ENCODE measurements around the gene ADAMTSL1.

DNA sequence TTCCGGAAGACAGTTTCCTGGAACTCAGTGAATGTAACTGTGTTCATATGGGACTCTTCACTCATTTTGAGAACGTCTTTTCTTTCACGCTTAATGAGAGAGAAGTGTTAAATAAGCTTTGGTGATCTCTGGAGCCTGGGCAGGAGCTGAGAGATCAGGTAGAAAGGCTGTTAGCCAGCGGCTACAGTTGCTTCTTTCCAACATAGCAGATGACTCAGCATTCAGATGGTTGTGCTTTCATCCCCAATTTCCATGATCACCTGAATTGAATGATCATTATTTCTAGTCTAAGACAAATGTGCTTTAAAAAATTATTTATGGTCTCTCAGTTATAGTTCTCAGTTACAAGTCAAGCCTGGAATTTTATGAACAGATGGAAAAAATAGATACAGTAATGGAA, 234.5 kb downstream of the ADAMTSL1 start:
- no peak for TF ChIP-seq POLR2A (IDR thresholded peaks at IDR 0.05)
- TF ChIP-seq, protein P1, sequence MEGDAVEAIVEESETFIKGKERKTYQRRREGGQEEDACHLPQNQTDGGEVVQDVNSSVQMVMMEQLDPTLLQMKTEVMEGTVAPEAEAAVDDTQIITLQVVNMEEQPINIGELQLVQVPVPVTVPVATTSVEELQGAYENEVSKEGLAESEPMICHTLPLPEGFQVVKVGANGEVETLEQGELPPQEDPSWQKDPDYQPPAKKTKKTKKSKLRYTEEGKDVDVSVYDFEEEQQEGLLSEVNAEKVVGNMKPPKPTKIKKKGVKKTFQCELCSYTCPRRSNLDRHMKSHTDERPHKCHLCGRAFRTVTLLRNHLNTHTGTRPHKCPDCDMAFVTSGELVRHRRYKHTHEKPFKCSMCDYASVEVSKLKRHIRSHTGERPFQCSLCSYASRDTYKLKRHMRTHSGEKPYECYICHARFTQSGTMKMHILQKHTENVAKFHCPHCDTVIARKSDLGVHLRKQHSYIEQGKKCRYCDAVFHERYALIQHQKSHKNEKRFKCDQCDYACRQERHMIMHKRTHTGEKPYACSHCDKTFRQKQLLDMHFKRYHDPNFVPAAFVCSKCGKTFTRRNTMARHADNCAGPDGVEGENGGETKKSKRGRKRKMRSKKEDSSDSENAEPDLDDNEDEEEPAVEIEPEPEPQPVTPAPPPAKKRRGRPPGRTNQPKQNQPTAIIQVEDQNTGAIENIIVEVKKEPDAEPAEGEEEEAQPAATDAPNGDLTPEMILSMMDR (IDR thresholded peaks at IDR 0.05), result no peak

Measured in right lobe of liver (tissue), 4 donors.